K562 (cell line): ENCODE measurements around the gene LRPAP1. TPM values are rescaled to one million over a fixed set of nuclear protein-coding genes. Genes with fewer than 3 reads are reported as not detected.

Experiments used
- ATAC-seq: fragments of 200-7000 bp; cut with Tn5 transposase; 3 replicates; pipeline ENCODE4 v1.9.1; 2020; ENCODE audit warnings: moderate library complexity
- BruUV-seq: library from RNA; stranded (reverse); fragments of 400-500 nt; replicated peaks from 2 replicates; lab custom pipeline; 2021; lab: Mats Ljungman, UMichigan
- CTCF ChIA-PET: fragments of 300-600 bp; formaldehyde crosslinking; extraction: SDS; loops from one replicate; lab custom pipeline; 2021; ENCODE audit warnings: low intra/inter-chr PET ratio; lab: Yijun Ruan, JAX
- POLR2A ChIA-PET: fragments of 300-600, 350-650 bp; sonication (Branson Sonifier 250); formaldehyde crosslinking; extraction: SDS; loops from one replicate; lab custom pipeline; 2021; ENCODE audit warnings: antibody characterized with exemption, inconsistent platforms; lab: Yijun Ruan, JAX
- DNase-seq, 4 experiments: peaks; one replicate each; pipeline versions ENCODE4 v3.0.0 to v3.0.0-alpha.2; 2011 to 2018; ENCODE audit warnings: low spot score in 3 of 4, mixed read lengths in 3 of 4; ENCODE audit errors: extremely low read depth in 1 of 4
- FAIRE-seq: peaks from 2 replicates; lab custom pipeline; 2011; peaks lifted over from hg19 to GRCh38; lab: Jason Lieb, UNC
- H2AFZ ChIP-seq: 2 replicates; pipeline ENCODE4 v1.6.0; 2011; ENCODE audit warnings: low read depth, low read length, control low read depth, inconsistent platforms
- H3K27ac ChIP-seq: fragments of 200-600 bp; 3 replicates; pipeline ENCODE4 v1.8.0; 2011; ENCODE audit warnings: low read depth, mild to moderate bottlenecking, control low read depth, inconsistent platforms, low read length, moderate library complexity, mixed read lengths; ENCODE audit errors: extremely low read depth
- H3K27me3 ChIP-seq, 2 experiments: fragments of 300-600 bp in 1 of 2; 2 replicates in 1 of 2; 3 replicates in 1 of 2; pipeline versions ENCODE4 v1.6.0 to v1.8.0; 2011; ENCODE audit warnings: inconsistent platforms in 2 of 2, low read length in 2 of 2, mild to moderate bottlenecking in 1 of 2, mixed read lengths in 1 of 2, moderate library complexity in 1 of 2; ENCODE audit not compliant: control insufficient read depth in 2 of 2, insufficient read depth in 2 of 2
- H3K36me3 ChIP-seq: fragments of 300-600 bp; 3 replicates; pipeline ENCODE4 v1.8.0; 2011; ENCODE audit warnings: mild to moderate bottlenecking, low read length, inconsistent platforms; ENCODE audit not compliant: control insufficient read depth, insufficient read depth
- H3K4me1 ChIP-seq, 2 experiments: fragments of 200-600 bp in 1 of 2; replicated peaks in 1 of 2; 2 replicates in 1 of 2; 3 replicates in 1 of 2; pipeline versions ENCODE4 v1.5.1 to v1.8.0; 2011; ENCODE audit warnings: inconsistent platforms in 2 of 2, low read length in 2 of 2, mild to moderate bottlenecking in 1 of 2, mixed read lengths in 1 of 2, moderate library complexity in 1 of 2; ENCODE audit not compliant: control insufficient read depth in 2 of 2, insufficient read depth in 2 of 2
- H3K4me2 ChIP-seq: 2 replicates; pipeline ENCODE4 v1.6.1; 2011; ENCODE audit warnings: low read length, control low read depth, inconsistent platforms, mixed read lengths; ENCODE audit not compliant: insufficient read depth
- H3K4me3 ChIP-seq: fragments of 200-600 bp; sonication (generic), shearing (Covaris generic); 2 replicates; pipeline ENCODE4 v1.5.1; 2016; ENCODE audit warnings: control low read depth, inconsistent platforms
- H3K79me2 ChIP-seq: fragments of 200-600 bp; 3 replicates; pipeline ENCODE4 v1.8.0; 2011; ENCODE audit warnings: low read length, inconsistent platforms; ENCODE audit not compliant: control insufficient read depth, insufficient read depth
- H3K9ac ChIP-seq, 2 experiments: 2 replicates each; pipeline versions ENCODE4 v1.6.0 to v1.6.1; 2011; ENCODE audit warnings: low read depth in 2 of 2, low read length in 2 of 2, control low read depth in 1 of 2, inconsistent platforms in 1 of 2, mild to moderate bottlenecking in 1 of 2, mixed read lengths in 1 of 2; ENCODE audit not compliant: insufficient read depth in 1 of 2
- H3K9me1 ChIP-seq: one replicate; pipeline ENCODE4 v1.6.0; 2011; ENCODE audit warnings: inconsistent platforms, mild to moderate bottlenecking, low read length, moderate library complexity; ENCODE audit not compliant: control insufficient read depth, insufficient read depth
- H3K9me3 ChIP-seq: replicated peaks from 2 replicates; pipeline ENCODE4 v1.5.1; 2011; ENCODE audit warnings: low read depth, low read length, inconsistent platforms; ENCODE audit not compliant: control insufficient read depth, insufficient read depth
- H4K20me1 ChIP-seq: replicated peaks from 2 replicates; pipeline ENCODE4 v1.6.1; 2011; ENCODE audit warnings: low read length, inconsistent platforms, mixed read lengths; ENCODE audit not compliant: control insufficient read depth, insufficient read depth
- CCAR2 ChIP-seq: fragments of 200-400 bp; formaldehyde crosslinking; IDR thresholded peaks from 2 replicates; pipeline ENCODE4 v1.6.1; 2017; ENCODE audit warnings: mild to moderate bottlenecking, low read depth, low read length
- CHCHD3 ChIP-seq: fragments of 250-450 bp; sonication (Bioruptor Pico); IDR thresholded peaks from 2 replicates; pipeline ENCODE4 v2.1.2; 2022; ENCODE audit warnings: mild to moderate bottlenecking
- E2F5 ChIP-seq: sonication (generic); formaldehyde crosslinking; IDR thresholded peaks from 2 replicates; pipeline ENCODE4 v1.8.0; 2022; ENCODE audit warnings: mild to moderate bottlenecking, missing genetic modification reagents
- GATAD2B ChIP-seq: fragments of 450-650 bp; IDR thresholded peaks from 2 replicates; pipeline ENCODE4 v1.6.1; 2017; ENCODE audit warnings: mild to moderate bottlenecking, borderline replicate concordance
- KLF1 ChIP-seq: fragments of 450-650 bp; IDR thresholded peaks from 2 replicates; pipeline ENCODE4 v1.6.1; 2016; ENCODE audit warnings: missing genetic modification characterization, missing compliant biosample characterization
- KLF6 ChIP-seq: fragments of 250-450 bp; sonication (Bioruptor Pico); IDR thresholded peaks from 2 replicates; pipeline ENCODE4 v1.4.0; 2020; ENCODE audit warnings: mild to moderate bottlenecking, moderate library complexity, borderline replicate concordance
- NCOA2 ChIP-seq, 2 experiments: fragments of 450-650 bp; IDR thresholded peaks; 2 replicates each; pipeline ENCODE4 v1.6.1; 2018; ENCODE audit warnings: mild to moderate bottlenecking in 2 of 2, moderate library complexity in 1 of 2; ENCODE audit not compliant: partially characterized antibody in 2 of 2
- RAD51 ChIP-seq: fragments of 450-650 bp; IDR thresholded peaks from 2 replicates; pipeline ENCODE4 v1.7.1; 2016; ENCODE audit warnings: low read depth, mild to moderate bottlenecking, borderline replicate concordance
- RBM39 ChIP-seq: fragments of 200-400 bp; formaldehyde crosslinking; optimal IDR thresholded peaks from 2 replicates; pipeline ENCODE3; 2018; ENCODE audit warnings: low read depth, low read length
- SAFB ChIP-seq: fragments of 200-400 bp; formaldehyde crosslinking; IDR thresholded peaks from 2 replicates; pipeline ENCODE4 v1.6.1; 2017; ENCODE audit warnings: low read depth, low read length, borderline replicate concordance
- SETDB1 ChIP-seq: IDR thresholded peaks from one replicate; pipeline ENCODE4 v1.6.1; 2012; ENCODE audit warnings: low read length, control low read depth, inconsistent platforms
- STAT5B ChIP-seq: fragments of 250-450 bp; sonication (Bioruptor Pico); IDR thresholded peaks from 2 replicates; pipeline ENCODE4 v1.8.0; 2021; ENCODE audit warnings: mild to moderate bottlenecking, inconsistent platforms
- ZBTB43 ChIP-seq: sonication (generic); formaldehyde crosslinking; IDR thresholded peaks from 2 replicates; pipeline ENCODE4 v1.8.0; 2023; ENCODE audit warnings: mild to moderate bottlenecking, missing genetic modification reagents
- ZNF140 ChIP-seq: fragments of 250-450 bp; sonication (Bioruptor Pico); IDR thresholded peaks from 2 replicates; pipeline ENCODE4 v1.8.0; 2021; ENCODE audit warnings: moderate library complexity, mild to moderate bottlenecking, inconsistent platforms
- ZNF143 ChIP-seq: sonication (generic); formaldehyde crosslinking; IDR thresholded peaks from 2 replicates; pipeline ENCODE4 v1.9.0; 2022; ENCODE audit warnings: mild to moderate bottlenecking, missing genetic modification reagents
- WGBS: fragments of 100-300 bp; shearing (Covaris generic); methylation state at CpG from one replicate; pipeline ENCODE4 v1.1.6; 2016; ENCODE audit warnings: low coverage, mixed read lengths; ENCODE audit not compliant: insufficient coverage; ENCODE audit errors: missing lambda C conversion rate; 5-methylcytosine and 5-hydroxymethylcytosine counted together
- in situ Hi-C: fragments of 300-500 bp; cut with MboI; formaldehyde crosslinking; loops from 4 replicates; pipeline ENCODE4 v1.15.0; 2018; ENCODE audit warnings: inconsistent platforms, mixed read lengths
- intact Hi-C: fragments of 100-400 bp; cut with micrococcal nuclease; formaldehyde crosslinking; loops from 2 replicates; pipeline ENCODE4 v1.14.2; 2022
- polyA plus RNA-seq, 8 experiments: library from polyadenylated mRNA; depleted of rRNA in 4 of 8; stranded (reverse) in 5 of 8; unstranded in 3 of 8; fragments of >200 nt; fragmentation: Nextera tagmentation in 2 of 8; fragmentation: Illumina TruSeq in 1 of 8; extraction: Ambion mirVana in 2 of 8; extraction: Trizol in 1 of 8; gene quantifications; 2 replicates each; pipeline versions ENCODE4 v1.2.1 to v1.2.3, GENCODE V29; 2011 to 2014; ENCODE audit warnings: inconsistent platforms in 1 of 8, missing spikeins in 1 of 8
- total RNA-seq, 7 experiments: library from RNA; depleted of rRNA in 6 of 7; stranded (reverse); fragments of >200 nt in 6 of 7; fragmentation: Illumina TruSeq in 2 of 7; extraction: Trizol in 2 of 7; gene quantifications; 2 replicates each; pipeline versions ENCODE4 v1.2.1 to v1.2.3, GENCODE V29; 2011 to 2021; ENCODE audit warnings: low replicate concordance in 1 of 7

The LRPAP1 gene
- total and polyA plus RNA-seq, 9 of the 15 experiments (the other 6 are each of a cell fraction or from before 2014, with no cell fraction given): 1.1 to 75.5 (median 41.8) TPM

DNA sequence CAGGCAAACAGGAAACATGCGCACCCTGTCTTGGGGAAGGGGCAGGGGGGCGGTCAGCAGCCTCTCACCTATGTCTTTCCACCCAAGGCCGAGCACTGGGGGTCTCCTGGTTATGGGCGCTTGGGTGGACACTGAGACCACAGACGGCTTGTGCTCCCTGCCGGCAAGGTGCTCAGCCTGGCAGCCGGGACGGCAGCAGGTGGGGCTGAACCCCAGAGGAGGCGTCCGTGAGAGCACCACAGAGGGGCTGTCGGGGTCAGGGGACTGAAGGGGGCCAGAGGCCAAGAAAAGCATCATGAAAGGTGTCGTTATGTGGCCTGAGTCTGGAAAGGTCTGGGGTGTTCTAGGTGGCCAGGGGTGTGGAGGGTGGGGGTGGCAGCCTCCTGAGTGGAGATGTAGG, 49.5 kb downstream of the LRPAP1 start:
- Histone ChIP-seq H3K4me1 (peaks cover 0 to 47% of the 10 kb centered on the region in 2 experiments; a peak in 2 of 5 replicates), H3K9me1 (no peaks in the 10 kb centered on the region), H3K4me3 (no peak overlapping the region), H4K20me1 (peaks cover 14% of the 10 kb centered on the region), H3K27me3 (peaks cover 23 to 82% of the 10 kb centered on the region in 2 experiments; a peak in 4 of 5 replicates), H3K27ac (no peak overlapping the region), H3K36me3 (no peaks in the 10 kb centered on the region), H3K4me2 (no peak overlapping the region), H3K9ac (no peak overlapping the region), H3K79me2 (no peaks in the 10 kb centered on the region), H2AFZ (no peak overlapping the region), H3K9me3 (no peaks in the 10 kb centered on the region)
- FAIRE-seq (no peak), DNase-seq (no peak), ATAC-seq (no peak)
- no peak for TF ChIP-seq ZNF143 (CRISPR knock-in tag)
- no peak for TF ChIP-seq SAFB
- TF ChIP-seq KLF6 (CRISPR knock-in tag): no peak
- no peak for TF ChIP-seq NCOA2 (IDR thresholded peaks at IDR 0.05; ENCODE audit: partially characterized antibody in 2 of 2)
- TF ChIP-seq ZNF140: no peak
- TF ChIP-seq RBM39: no peak
- TF ChIP-seq GATAD2B: no peak
- TF ChIP-seq KLF1: no peak
- no peak for TF ChIP-seq CHCHD3 (CRISPR knock-in tag)
- no peak for TF ChIP-seq SETDB1
- no peak for TF ChIP-seq ZBTB43 (CRISPR knock-in tag)
- TF ChIP-seq STAT5B (CRISPR knock-in tag): no peak
- no peak for TF ChIP-seq E2F5
- TF ChIP-seq RAD51: no peak
- no peak for TF ChIP-seq CCAR2
- no TSS peak for BruUV-seq
- POLR2A ChIA-PET: no interaction called here
- in situ Hi-C loops (no loop called here), intact Hi-C loops (no loop called here)
- CTCF ChIA-PET: no interaction called here
- 0% methylated on average over 10 of the region's 12 CpGs for WGBS
